Measurements from ENCODE around the gene ZNF385B. TPM values are rescaled to one million over a fixed set of nuclear protein-coding genes. Genes with fewer than 3 reads are reported as not detected.

ZNF385B gene
- total RNA-seq, 4 donors from 2014 or later: 0.74 to 4.6 (median 0.82) TPM; not detected in 1

- ATAC-seq (ENCODE audit: low FRiP score): no peak
- DNase-seq (ENCODE audit: low spot score): no peak
- TF ChIP-seq CTCF (IDR thresholded peaks at IDR 0.05): no peak
Measured at GRCh38 chr2:179758636-179759035, 102.8 kb downstream of the ZNF385B start.

- DNase-seq (ENCODE audit: low spot score) (no peak), ATAC-seq (ENCODE audit: low FRiP score) (no peak)
- peak in 1 of 3 donors; percentile 28 for TF ChIP-seq CTCF (IDR thresholded peaks at IDR 0.05)
Measured at GRCh38 chr2:179751163-179751809, 110.1 kb downstream of the ZNF385B start.

- TF ChIP-seq CTCF (IDR thresholded peaks at IDR 0.05): no peak
- DNase-seq (ENCODE audit: low spot score) (no peak), ATAC-seq (ENCODE audit: low FRiP score) (no peak)
Measured at GRCh38 chr2:179749210-179749609, 112.2 kb downstream of the ZNF385B start.

GRCh38 chr2:179746981-179747380, 114.4 kb downstream of the ZNF385B start:
- TF ChIP-seq CTCF (IDR thresholded peaks at IDR 0.05): no peak
- no peak for ATAC-seq (ENCODE audit: low FRiP score)
- no peak for DNase-seq (ENCODE audit: low spot score)

- ATAC-seq (ENCODE audit: low FRiP score): no peak
Measured at GRCh38 chr2:179745635-179746256, 115.7 kb downstream of the ZNF385B start.

GRCh38 chr2:179744401-179744800, 117.0 kb downstream of the ZNF385B start:
- no peak for TF ChIP-seq CTCF (IDR thresholded peaks at IDR 0.05)
- DNase-seq (ENCODE audit: low spot score): no peak
- no peak for ATAC-seq (ENCODE audit: low FRiP score)

More at GRCh38 chr2:179745635-179746256, 115.7 kb downstream of the ZNF385B start:
- no peak for TF ChIP-seq CTCF (IDR thresholded peaks at IDR 0.05)
- DNase-seq (ENCODE audit: low spot score): no peak

- ATAC-seq (ENCODE audit: low FRiP score) (no peak), DNase-seq (ENCODE audit: low spot score) (no peak)
- no peak for TF ChIP-seq CTCF (IDR thresholded peaks at IDR 0.05)
Measured at GRCh38 chr2:179741317-179741716, 120.1 kb downstream of the ZNF385B start.

Data from omental fat pad (tissue), 4 donors.